ENCODE data around the gene C18orf54.

DNA sequence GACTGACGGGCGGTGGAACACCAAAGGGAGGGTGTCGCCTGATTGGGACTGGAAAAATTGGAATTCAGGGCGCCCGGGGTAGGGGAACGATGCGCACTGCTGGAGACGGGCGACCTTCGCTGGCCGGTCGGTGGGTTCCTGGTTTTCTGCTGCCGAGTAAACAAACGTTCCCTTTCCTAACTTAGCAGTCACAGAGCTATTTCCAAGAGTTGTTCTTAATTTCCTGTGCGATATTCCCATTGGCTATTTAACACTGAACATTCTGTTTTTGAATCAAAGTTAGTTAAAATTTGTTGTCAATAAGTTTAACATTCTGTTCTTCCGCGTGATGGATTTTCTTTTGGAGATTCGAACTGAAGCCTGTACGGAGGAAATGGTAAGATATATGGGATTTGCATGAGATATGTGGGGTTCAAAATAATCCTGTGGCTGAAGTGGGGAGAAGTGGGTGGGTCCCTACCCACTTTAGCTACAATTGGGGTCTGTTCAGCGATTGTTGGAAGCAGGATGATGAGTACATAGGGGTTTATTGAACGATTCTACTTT is 862 bp downstream of the C18orf54 start:
- TF ChIP-seq, protein P1, sequence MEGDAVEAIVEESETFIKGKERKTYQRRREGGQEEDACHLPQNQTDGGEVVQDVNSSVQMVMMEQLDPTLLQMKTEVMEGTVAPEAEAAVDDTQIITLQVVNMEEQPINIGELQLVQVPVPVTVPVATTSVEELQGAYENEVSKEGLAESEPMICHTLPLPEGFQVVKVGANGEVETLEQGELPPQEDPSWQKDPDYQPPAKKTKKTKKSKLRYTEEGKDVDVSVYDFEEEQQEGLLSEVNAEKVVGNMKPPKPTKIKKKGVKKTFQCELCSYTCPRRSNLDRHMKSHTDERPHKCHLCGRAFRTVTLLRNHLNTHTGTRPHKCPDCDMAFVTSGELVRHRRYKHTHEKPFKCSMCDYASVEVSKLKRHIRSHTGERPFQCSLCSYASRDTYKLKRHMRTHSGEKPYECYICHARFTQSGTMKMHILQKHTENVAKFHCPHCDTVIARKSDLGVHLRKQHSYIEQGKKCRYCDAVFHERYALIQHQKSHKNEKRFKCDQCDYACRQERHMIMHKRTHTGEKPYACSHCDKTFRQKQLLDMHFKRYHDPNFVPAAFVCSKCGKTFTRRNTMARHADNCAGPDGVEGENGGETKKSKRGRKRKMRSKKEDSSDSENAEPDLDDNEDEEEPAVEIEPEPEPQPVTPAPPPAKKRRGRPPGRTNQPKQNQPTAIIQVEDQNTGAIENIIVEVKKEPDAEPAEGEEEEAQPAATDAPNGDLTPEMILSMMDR (conservative IDR thresholded peaks at IDR 0.05; ENCODE audit: low read depth, low read length) = no peak
- TF ChIP-seq POLR2A (IDR thresholded peaks at IDR 0.05; ENCODE audit: low read depth, low read length) = no peak
- no peak for TF ChIP-seq FOS (IDR thresholded peaks at IDR 0.05; ENCODE audit: low read depth, low read length)
- no peak for TF ChIP-seq CEBPB (IDR thresholded peaks at IDR 0.05; ENCODE audit: low read depth, low read length)
- no peak for TF ChIP-seq MXI1 (IDR thresholded peaks at IDR 0.05; ENCODE audit: borderline replicate concordance, low read depth, low read length)
- TF ChIP-seq BHLHE40 (IDR thresholded peaks at IDR 0.05; ENCODE audit: low read depth, low read length) = no peak
- no peak for TF ChIP-seq RAD21 (IDR thresholded peaks at IDR 0.05; ENCODE audit: low read length)
- no peak for TF ChIP-seq CHD1 (IDR thresholded peaks at IDR 0.05; ENCODE audit: low read depth, low read length)
- TF ChIP-seq, protein P2, sequence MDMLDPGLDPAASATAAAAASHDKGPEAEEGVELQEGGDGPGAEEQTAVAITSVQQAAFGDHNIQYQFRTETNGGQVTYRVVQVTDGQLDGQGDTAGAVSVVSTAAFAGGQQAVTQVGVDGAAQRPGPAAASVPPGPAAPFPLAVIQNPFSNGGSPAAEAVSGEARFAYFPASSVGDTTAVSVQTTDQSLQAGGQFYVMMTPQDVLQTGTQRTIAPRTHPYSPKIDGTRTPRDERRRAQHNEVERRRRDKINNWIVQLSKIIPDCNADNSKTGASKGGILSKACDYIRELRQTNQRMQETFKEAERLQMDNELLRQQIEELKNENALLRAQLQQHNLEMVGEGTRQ (IDR thresholded peaks at IDR 0.05; ENCODE audit: low read depth, low read length) = no peak
- TF ChIP-seq SMC3 (IDR thresholded peaks at IDR 0.05; ENCODE audit: low read depth, low read length) = no peak
- TF ChIP-seq NFE2L2 (IDR thresholded peaks at IDR 0.05; ENCODE audit: low read depth, low read length) = no peak
- TF ChIP-seq, protein P3, sequence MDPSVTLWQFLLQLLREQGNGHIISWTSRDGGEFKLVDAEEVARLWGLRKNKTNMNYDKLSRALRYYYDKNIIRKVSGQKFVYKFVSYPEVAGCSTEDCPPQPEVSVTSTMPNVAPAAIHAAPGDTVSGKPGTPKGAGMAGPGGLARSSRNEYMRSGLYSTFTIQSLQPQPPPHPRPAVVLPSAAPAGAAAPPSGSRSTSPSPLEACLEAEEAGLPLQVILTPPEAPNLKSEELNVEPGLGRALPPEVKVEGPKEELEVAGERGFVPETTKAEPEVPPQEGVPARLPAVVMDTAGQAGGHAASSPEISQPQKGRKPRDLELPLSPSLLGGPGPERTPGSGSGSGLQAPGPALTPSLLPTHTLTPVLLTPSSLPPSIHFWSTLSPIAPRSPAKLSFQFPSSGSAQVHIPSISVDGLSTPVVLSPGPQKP (IDR thresholded peaks at IDR 0.05; ENCODE audit: borderline replicate concordance, low read depth, low read length) = no peak
